ENCODE results near the gene TTI1. TPM values are rescaled to one million over a fixed set of nuclear protein-coding genes. Genes with fewer than 3 reads are reported as not detected.

The TTI1 gene
- total and polyA plus RNA-seq, 9 of the 15 experiments (the other 6 are each of a cell fraction or from before 2014, with no cell fraction given) = 9.8 to 55.1 (median 39.4) TPM

DNA sequence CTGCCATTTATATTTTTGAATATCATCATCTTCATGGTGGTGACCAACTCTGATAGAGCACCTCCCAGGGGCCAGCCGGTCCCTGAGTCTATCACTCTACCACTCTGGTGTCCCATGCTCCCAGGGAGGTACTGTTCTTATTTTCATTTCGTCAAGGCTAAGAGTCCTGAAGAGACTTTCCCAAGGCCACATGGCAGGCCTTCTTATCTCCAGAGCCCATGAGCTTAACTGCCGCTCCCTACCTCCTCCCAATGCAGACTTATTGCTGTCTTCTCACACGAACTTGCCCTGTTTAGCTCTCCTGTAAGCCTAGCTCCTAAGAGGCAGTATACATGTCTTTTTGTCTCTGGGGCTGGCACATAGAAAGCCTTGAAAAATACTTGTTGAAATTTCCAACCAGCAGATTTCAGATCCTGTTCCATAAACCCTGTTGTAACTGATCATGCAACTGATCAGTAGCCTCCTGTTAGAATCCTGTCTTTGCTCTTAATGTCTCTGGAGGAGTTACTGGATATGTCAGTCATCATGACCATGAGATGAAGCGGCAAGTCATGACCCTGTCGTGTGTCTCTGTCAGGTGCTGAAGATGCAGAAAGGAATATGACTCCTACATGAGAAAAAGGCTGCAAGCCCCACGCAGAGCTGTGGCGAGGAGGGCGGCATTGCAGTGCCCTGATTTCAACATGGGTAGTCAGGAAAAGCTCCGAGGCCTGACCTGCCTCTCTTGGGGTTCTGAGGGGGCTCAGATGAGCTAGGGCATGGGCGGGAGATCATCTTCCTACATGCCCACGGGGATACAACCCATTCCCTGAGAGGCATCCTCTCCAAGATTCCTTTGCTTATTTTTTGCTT, 60.0 kb downstream of the TTI1 start (continued):
- TF ChIP-seq ZNF592 (IDR thresholded peaks at IDR 0.05) (peak; percentile 84), TCF15 (CRISPR knock-in tag; IDR thresholded peaks at IDR 0.05) (no peak), CREB3 (tag; conservative IDR thresholded peaks at IDR 0.05; ENCODE audit: low read depth) (peak; percentile 70; the same call in 1 of the 2 replicates), CBX3 (IDR thresholded peaks at IDR 0.05; ENCODE audit: borderline replicate concordance in 1 of 2, low read length in 2 of 2) (peak in 1 of 2 experiments; percentile 39; a peak in 1 of 3 replicates), MCM3 (IDR thresholded peaks at IDR 0.05) (no peak), NFRKB (IDR thresholded peaks at IDR 0.05; ENCODE audit: low read depth) (0 out of 2 replicates have a peak, but pooled peaks have one; percentile 37), SMARCE1 (IDR thresholded peaks at IDR 0.05) (no peak), EP300 (IDR thresholded peaks at IDR 0.05; ENCODE audit: low read length) (peak; percentile 57; the same call in 1 of the 2 replicates), SMAD1 (IDR thresholded peaks at IDR 0.05; ENCODE audit: low read depth, low read length, partially characterized antibody) (no peak), PML (IDR thresholded peaks at IDR 0.05; ENCODE audit: low read length) (no peak), TRIM24 (IDR thresholded peaks at IDR 0.05) (peak in 1 of 2 experiments; percentile 55; a peak in 2 of 4 replicates), DMBX1 (CRISPR knock-in tag; IDR thresholded peaks at IDR 0.05; ENCODE audit: borderline replicate concordance) (no peak), MTA2 (IDR thresholded peaks at IDR 0.05; ENCODE audit: low read depth) (peak; percentile 51; the same call in 1 of the 2 replicates), TFAP4 (CRISPR knock-in tag; IDR thresholded peaks at IDR 0.05; ENCODE audit: borderline replicate concordance) (no peak), BHLHE40 (IDR thresholded peaks at IDR 0.05; ENCODE audit: low read length) (no peak), SRSF9 (IDR thresholded peaks at IDR 0.05; ENCODE audit: borderline replicate concordance, low read depth, low read length) (no peak)
- TF ChIP-seq, protein P1, sequence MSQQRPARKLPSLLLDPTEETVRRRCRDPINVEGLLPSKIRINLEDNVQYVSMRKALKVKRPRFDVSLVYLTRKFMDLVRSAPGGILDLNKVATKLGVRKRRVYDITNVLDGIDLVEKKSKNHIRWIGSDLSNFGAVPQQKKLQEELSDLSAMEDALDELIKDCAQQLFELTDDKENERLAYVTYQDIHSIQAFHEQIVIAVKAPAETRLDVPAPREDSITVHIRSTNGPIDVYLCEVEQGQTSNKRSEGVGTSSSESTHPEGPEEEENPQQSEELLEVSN (IDR thresholded peaks at IDR 0.05; ENCODE audit: borderline replicate concordance in 1 of 2, extremely low read depth in 1 of 2, insufficient read depth in 1 of 2, insufficient read length in 1 of 2, low read depth in 1 of 2, low read length in 1 of 2, poor library complexity in 1 of 2, severe bottlenecking in 1 of 2) = peak; percentile 67 to 89
- TF ChIP-seq, protein P2, sequence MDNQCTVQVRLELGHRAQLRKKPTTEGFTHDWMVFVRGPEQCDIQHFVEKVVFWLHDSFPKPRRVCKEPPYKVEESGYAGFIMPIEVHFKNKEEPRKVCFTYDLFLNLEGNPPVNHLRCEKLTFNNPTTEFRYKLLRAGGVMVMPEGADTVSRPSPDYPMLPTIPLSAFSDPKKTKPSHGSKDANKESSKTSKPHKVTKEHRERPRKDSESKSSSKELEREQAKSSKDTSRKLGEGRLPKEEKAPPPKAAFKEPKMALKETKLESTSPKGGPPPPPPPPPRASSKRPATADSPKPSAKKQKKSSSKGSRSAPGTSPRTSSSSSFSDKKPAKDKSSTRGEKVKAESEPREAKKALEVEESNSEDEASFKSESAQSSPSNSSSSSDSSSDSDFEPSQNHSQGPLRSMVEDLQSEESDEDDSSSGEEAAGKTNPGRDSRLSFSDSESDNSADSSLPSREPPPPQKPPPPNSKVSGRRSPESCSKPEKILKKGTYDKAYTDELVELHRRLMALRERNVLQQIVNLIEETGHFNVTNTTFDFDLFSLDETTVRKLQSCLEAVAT (IDR thresholded peaks at IDR 0.05) = peak in 1 of 2 experiments; percentile 51; a peak in 1 of 4 replicates
